Measurements from ENCODE around the gene OR2AG1. TPM values are rescaled to one million over a fixed set of nuclear protein-coding genes. Genes with fewer than 3 reads are reported as not detected.

Gene OR2AG1
- total RNA-seq, 2 experiments from 2014 or later, result not detected

GRCh38 chr11:6833356-6833755 is 50.5 kb downstream of the OR2AG1 start:
- no peaks in the 10 kb centered on the region for H3K36me3 ChIP-seq (ENCODE audit: insufficient read depth, low read length)
- H3K4me3 ChIP-seq (ENCODE audit: low read depth, low read length, poor library complexity, severe bottlenecking), result no peak overlapping the region
- no peak for TF ChIP-seq EZH2phosphoT487 (IDR thresholded peaks at IDR 0.05; ENCODE audit: borderline replicate concordance, low read depth, low read length)
- no peak for TF ChIP-seq CTCF (conservative IDR thresholded peaks at IDR 0.05; ENCODE audit: low read length)
- H3K4me2 ChIP-seq (ENCODE audit: low read length), result no peak overlapping the region
- no TSS peak for BruUV-seq (replicated peaks)
- peaks cover 6% of the 10 kb centered on the region for H3K4me1 ChIP-seq (ENCODE audit: insufficient read depth, low read length, poor library complexity, severe bottlenecking)
- H3K9me2 ChIP-seq (ENCODE audit: insufficient read depth, low read length), result no peaks in the 10 kb centered on the region
- H3K27ac ChIP-seq (ENCODE audit: low read depth, low read length, poor library complexity, severe bottlenecking), result no peak overlapping the region
- no peaks in the 10 kb centered on the region for H3K9me3 ChIP-seq (ENCODE audit: low read length)
- CTCF ChIA-PET (ENCODE audit: unreplicated experiment), result no interaction called here
- intact Hi-C loops (cut with micrococcal nuclease; ENCODE audit: unreplicated experiment), result no loop called here
- no peaks in the 10 kb centered on the region for H4K20me1 ChIP-seq (ENCODE audit: insufficient read depth, low read length)
- H3K79me2 ChIP-seq (ENCODE audit: insufficient read depth, low read depth, low read length), result no peaks in the 10 kb centered on the region
- POLR2A ChIA-PET, result interaction anchor here (0.7 to 1.1 kb wide), 2 partner anchors 12 to 23 kb away, joined by 3 to 5 read pairs; partner anchors contain the start of gene OR10A5
- DNase-seq (ENCODE audit: low spot score), result no peak
- no peak overlapping the region for H2AFZ ChIP-seq (ENCODE audit: low read length)

GRCh38 chr11:6834021-6834420 is 51.2 kb downstream of the OR2AG1 start:
- CTCF ChIA-PET (ENCODE audit: unreplicated experiment), result no interaction called here
- TF ChIP-seq CTCF (conservative IDR thresholded peaks at IDR 0.05; ENCODE audit: low read length), result no peak
- TF ChIP-seq EZH2phosphoT487 (IDR thresholded peaks at IDR 0.05; ENCODE audit: borderline replicate concordance, low read depth, low read length), result no peak
- Histone ChIP-seq H3K9me3 (ENCODE audit: low read length) (no peaks in the 10 kb centered on the region), H3K9me2 (ENCODE audit: insufficient read depth, low read length) (no peaks in the 10 kb centered on the region), H3K27ac (ENCODE audit: low read depth, low read length, poor library complexity, severe bottlenecking) (no peak overlapping the region), H3K4me3 (ENCODE audit: low read depth, low read length, poor library complexity, severe bottlenecking) (no peak overlapping the region), H3K79me2 (ENCODE audit: insufficient read depth, low read depth, low read length) (no peaks in the 10 kb centered on the region), H3K4me2 (ENCODE audit: low read length) (no peak overlapping the region), H3K4me1 (ENCODE audit: insufficient read depth, low read length, poor library complexity, severe bottlenecking) (peaks cover 6% of the 10 kb centered on the region), H3K36me3 (ENCODE audit: insufficient read depth, low read length) (no peaks in the 10 kb centered on the region), H4K20me1 (ENCODE audit: insufficient read depth, low read length) (no peaks in the 10 kb centered on the region), H2AFZ (ENCODE audit: low read length) (no peak overlapping the region)
- BruUV-seq (replicated peaks), result no TSS peak
- no peak for DNase-seq (ENCODE audit: low spot score)
- intact Hi-C loops (cut with micrococcal nuclease; ENCODE audit: unreplicated experiment), result no loop called here
- POLR2A ChIA-PET, result interaction anchor here (1.1 to 1.2 kb wide), 2 partner anchors 11 to 16 kb away, joined by 3 to 5 read pairs; partner anchors contain the start of gene OR10A5

Other genes starting within 250 kb of the OR2AG1 start
- 26.4 and 29.4 TPM in 2 replicates for gene RRP8, start 179.4 kb upstream of the OR2AG1 start, total RNA-seq (2014; rRNA removed; shearing (Covaris generic))
- gene RRP8, start 179.4 kb upstream of the OR2AG1 start, total RNA-seq (2022), result 25.0 and 33.6 TPM in 2 replicates
- 52.0 and 64.8 TPM in 2 replicates for gene ILK, start 179.2 kb upstream of the OR2AG1 start, total RNA-seq (2014; rRNA removed; shearing (Covaris generic))
- gene ILK, start 179.2 kb upstream of the OR2AG1 start, total RNA-seq (2022), result 80.3 and 88.2 TPM in 2 replicates
- gene TAF10, start 170.8 kb upstream of the OR2AG1 start, total RNA-seq (2014; rRNA removed; shearing (Covaris generic)), result 97.0 and 117 TPM in 2 replicates
- 139 and 146 TPM in 2 replicates for gene TAF10, start 170.8 kb upstream of the OR2AG1 start, total RNA-seq (2022)
- 11.9 and 16.6 TPM in 2 replicates for gene TPP1, start 163.6 kb upstream of the OR2AG1 start, total RNA-seq (2014; rRNA removed; shearing (Covaris generic))
- gene TPP1, start 163.6 kb upstream of the OR2AG1 start, total RNA-seq (2022), result 41.1 and 45.4 TPM in 2 replicates
- gene DCHS1, start 127.2 kb upstream of the OR2AG1 start, total RNA-seq (2014; rRNA removed; shearing (Covaris generic)), result 0.67 and 1.1 TPM in 2 replicates
- 0.53 and 0.67 TPM in 2 replicates for gene DCHS1, start 127.2 kb upstream of the OR2AG1 start, total RNA-seq (2022)
- 46.8 and 59.7 TPM in 2 replicates for gene MRPL17, start 99.7 kb upstream of the OR2AG1 start, total RNA-seq (2014; rRNA removed; shearing (Covaris generic))
- gene MRPL17, start 99.7 kb upstream of the OR2AG1 start, total RNA-seq (2022), result 43.0 and 44.0 TPM in 2 replicates
- gene OR2AG2, start 11.0 kb upstream of the OR2AG1 start, total RNA-seq (2014; rRNA removed; shearing (Covaris generic)), result 0.82 and 2.5 TPM in 2 replicates
- 1.7 and 1.9 TPM in 2 replicates for gene OR2AG2, start 11.0 kb upstream of the OR2AG1 start, total RNA-seq (2022)
- 0.95 and 2.2 TPM in 2 replicates for gene OR6A2, start 16.7 kb downstream of the OR2AG1 start, total RNA-seq (2014; rRNA removed; shearing (Covaris generic))
- gene OR6A2, start 16.7 kb downstream of the OR2AG1 start, total RNA-seq (2022), result 2.2 and 2.4 TPM in 2 replicates
- gene OR10A5, start 62.7 kb downstream of the OR2AG1 start, total RNA-seq (2014; rRNA removed; shearing (Covaris generic)), result not detected in 2 replicates
- gene OR10A5, start 62.7 kb downstream of the OR2AG1 start, total RNA-seq (2022), result not detected in 2 replicates
- not detected in 2 replicates for gene OR10A2, start 80.0 kb downstream of the OR2AG1 start, total RNA-seq (2014; rRNA removed; shearing (Covaris generic))
- gene OR10A2, start 80.0 kb downstream of the OR2AG1 start, total RNA-seq (2022), result not detected in 2 replicates
- gene OR10A4, start 93.6 kb downstream of the OR2AG1 start, total RNA-seq (2014; rRNA removed; shearing (Covaris generic)), result not detected in 2 replicates
- gene OR10A4, start 93.6 kb downstream of the OR2AG1 start, total RNA-seq (2022), result not detected in 2 replicates
- 1.3 and 1.4 TPM in 2 replicates for gene OR2D2, start 109.5 kb downstream of the OR2AG1 start, total RNA-seq (2014; rRNA removed; shearing (Covaris generic))
- 3.2 and 3.3 TPM in 2 replicates for gene OR2D2, start 109.5 kb downstream of the OR2AG1 start, total RNA-seq (2022)
- gene OR2D3, start 138.0 kb downstream of the OR2AG1 start, total RNA-seq (2014; rRNA removed; shearing (Covaris generic)), result not detected in 2 replicates
- gene OR2D3, start 138.0 kb downstream of the OR2AG1 start, total RNA-seq (2022), result not detected in 2 replicates
- gene ZNF215, start 143.4 kb downstream of the OR2AG1 start, total RNA-seq (2014; rRNA removed; shearing (Covaris generic)), result 59.8 and 67.2 TPM in 2 replicates
- 61.0 and 63.0 TPM in 2 replicates for gene ZNF215, start 143.4 kb downstream of the OR2AG1 start, total RNA-seq (2022)
- gene ZNF214, start 237.3 kb downstream of the OR2AG1 start, total RNA-seq (2014; rRNA removed; shearing (Covaris generic)), result not detected in 2 replicates
- not detected in 2 replicates for gene ZNF214, start 237.3 kb downstream of the OR2AG1 start, total RNA-seq (2022)
- gene NLRP14, start 237.5 kb downstream of the OR2AG1 start, total RNA-seq (2014; rRNA removed; shearing (Covaris generic)), result 3.8 and 6.4 TPM in 2 replicates
- gene NLRP14, start 237.5 kb downstream of the OR2AG1 start, total RNA-seq (2022), result 6.2 and 6.4 TPM in 2 replicates

All from OCI-LY7 (cell line).